Suprapubic skin (tissue), 3 donors: ENCODE data around the gene TLCD3B.

Source experiments
- EP300 ChIP-seq: sonication (generic); formaldehyde crosslinking; IDR thresholded peaks from one replicate; pipeline ENCODE4 v1.6.1; 2017; ENCODE audit warnings: antibody characterized with exemption
- TF ChIP-seq, protein P1 (sequence below), 2 donors: fragments of 200-600 bp in 1 of 2; fragments of 450-650 bp in 1 of 2; sonication (generic) in 1 of 2; IDR thresholded peaks; one replicate each; pipeline ENCODE4 v1.5.1; 2016 to 2019; ENCODE audit warnings: antibody characterized with exemption in 2 of 2, mild to moderate bottlenecking in 1 of 2, moderate library complexity in 1 of 2

DNA sequence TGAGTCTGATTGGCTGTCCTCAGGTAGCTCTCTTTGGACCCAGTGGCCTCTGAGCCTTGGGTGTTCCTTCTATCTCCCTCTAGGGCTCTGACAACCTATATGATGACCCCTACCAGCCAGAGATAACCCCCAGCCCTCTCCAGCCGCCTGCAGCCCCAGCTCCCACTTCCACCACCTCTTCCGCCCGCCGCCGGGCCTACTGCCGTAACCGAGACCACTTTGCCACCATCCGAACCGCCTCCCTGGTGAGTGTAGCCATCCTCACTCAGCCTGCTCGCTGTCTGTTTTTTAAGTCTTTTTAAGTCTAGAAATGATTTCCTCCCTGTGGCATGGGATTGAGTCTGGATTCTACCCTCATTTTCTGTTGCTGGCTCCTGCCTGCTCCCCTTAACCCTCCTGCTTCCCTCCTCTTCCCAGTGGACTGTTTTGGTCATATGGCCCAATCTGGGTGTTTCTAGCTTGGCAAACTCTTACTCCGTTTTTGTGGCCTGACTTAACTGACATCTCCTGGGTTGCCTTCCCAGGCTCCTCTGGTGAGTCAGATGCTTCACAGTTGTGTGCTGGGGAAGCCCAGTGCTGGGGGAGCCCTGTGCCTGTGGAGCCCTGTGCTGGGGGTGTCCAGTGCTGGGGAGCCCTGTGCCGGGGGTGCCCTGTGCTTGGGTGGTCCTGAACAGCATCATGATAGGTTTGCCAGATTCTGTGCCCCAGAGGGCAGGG is 47.5 kb downstream of the TLCD3B start:
- no peak for TF ChIP-seq EP300
- TF ChIP-seq, protein P1, sequence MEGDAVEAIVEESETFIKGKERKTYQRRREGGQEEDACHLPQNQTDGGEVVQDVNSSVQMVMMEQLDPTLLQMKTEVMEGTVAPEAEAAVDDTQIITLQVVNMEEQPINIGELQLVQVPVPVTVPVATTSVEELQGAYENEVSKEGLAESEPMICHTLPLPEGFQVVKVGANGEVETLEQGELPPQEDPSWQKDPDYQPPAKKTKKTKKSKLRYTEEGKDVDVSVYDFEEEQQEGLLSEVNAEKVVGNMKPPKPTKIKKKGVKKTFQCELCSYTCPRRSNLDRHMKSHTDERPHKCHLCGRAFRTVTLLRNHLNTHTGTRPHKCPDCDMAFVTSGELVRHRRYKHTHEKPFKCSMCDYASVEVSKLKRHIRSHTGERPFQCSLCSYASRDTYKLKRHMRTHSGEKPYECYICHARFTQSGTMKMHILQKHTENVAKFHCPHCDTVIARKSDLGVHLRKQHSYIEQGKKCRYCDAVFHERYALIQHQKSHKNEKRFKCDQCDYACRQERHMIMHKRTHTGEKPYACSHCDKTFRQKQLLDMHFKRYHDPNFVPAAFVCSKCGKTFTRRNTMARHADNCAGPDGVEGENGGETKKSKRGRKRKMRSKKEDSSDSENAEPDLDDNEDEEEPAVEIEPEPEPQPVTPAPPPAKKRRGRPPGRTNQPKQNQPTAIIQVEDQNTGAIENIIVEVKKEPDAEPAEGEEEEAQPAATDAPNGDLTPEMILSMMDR (IDR thresholded peaks at IDR 0.05) = no peak
